K562 treated with DMSO at 1 percent for 12 hours (cell line): ENCODE measurements around the gene NMUR1. TPM values are rescaled to one million over a fixed set of nuclear protein-coding genes. Genes with fewer than 3 reads are reported as not detected.

Experiments
- total RNA-seq: library from RNA; unstranded; fragments of 300-600 nt; gene quantifications from 2 replicates; pipeline ENCODE4 v1.2.3, GENCODE V29; 2022; ENCODE audit not compliant: insufficient read depth

The NMUR1 gene
- 0.53 TPM in 1 of 2 replicates, not detected in the other for total RNA-seq

GRCh38 chr2:231530099-231531011 is at the start of gene NMUR1:
NMUR1 (minus strand) TSS chr2:231530445; CDS start chr2:231530361, 84 bp downstream.

Other genes with a start within 250 kb of the NMUR1 start
- gene B3GNT7, start 134.7 kb downstream of the NMUR1 start, total RNA-seq, result not detected in 2 replicates
- gene NCL, start 66.0 kb downstream of the NMUR1 start, total RNA-seq, result 66.9 and 145 TPM in 2 replicates
- not detected in 2 replicates for gene TEX44, start 62.4 kb upstream of the NMUR1 start, total RNA-seq
- gene PTMA, start 178.1 kb upstream of the NMUR1 start, total RNA-seq, result 395 and 464 TPM in 2 replicates